ENCODE results near the gene STARD3NL.
"Not testable (repeated sequence)": the region's sequence is repeated elsewhere in the genome, so short reads cannot be mapped to it uniquely, and the experiment has no call there.

STARD3NL gene

DNA sequence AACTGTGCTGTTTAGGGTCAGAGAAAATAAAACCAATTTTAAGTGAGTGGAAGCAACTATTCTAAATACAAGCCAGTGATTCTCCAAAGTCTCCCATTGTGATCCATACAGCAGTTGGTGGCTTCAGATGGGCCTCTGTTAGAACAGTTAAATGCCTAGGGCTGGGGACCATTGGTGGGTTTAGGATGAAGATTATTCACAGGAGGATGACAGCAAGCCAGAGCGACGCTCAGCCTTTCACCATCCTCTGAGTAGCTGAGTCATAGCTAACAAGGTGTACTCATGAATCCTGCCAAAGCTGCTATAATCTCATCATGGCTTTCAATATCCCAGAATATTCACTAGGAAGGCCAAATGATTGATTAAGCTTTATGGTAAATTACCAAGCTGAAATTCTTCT, 39.6 kb downstream of the STARD3NL start:
- no peak overlapping the region for H3K27ac ChIP-seq

GRCh38 chr7:38220452-38220851, 42.4 kb downstream of the STARD3NL start:
- DNase-seq (ENCODE audit: low read depth, low spot score) = no peak
- no peak overlapping the region for H3K27ac ChIP-seq

More for the DNA sequence above, 39.6 kb downstream of the STARD3NL start:
- no peak for DNase-seq (ENCODE audit: low read depth, low spot score)

- no peak overlapping the region for H3K27ac ChIP-seq
- DNase-seq (ENCODE audit: low read depth, low spot score) = no peak
These were observed 44.5 kb downstream of the STARD3NL start for GRCh38 chr7:38222481-38223096.

GRCh38 chr7:38223306-38223705, 45.3 kb downstream of the STARD3NL start:
- H3K27ac ChIP-seq = no peak overlapping the region
- DNase-seq (ENCODE audit: low read depth, low spot score) = no peak

DNA sequence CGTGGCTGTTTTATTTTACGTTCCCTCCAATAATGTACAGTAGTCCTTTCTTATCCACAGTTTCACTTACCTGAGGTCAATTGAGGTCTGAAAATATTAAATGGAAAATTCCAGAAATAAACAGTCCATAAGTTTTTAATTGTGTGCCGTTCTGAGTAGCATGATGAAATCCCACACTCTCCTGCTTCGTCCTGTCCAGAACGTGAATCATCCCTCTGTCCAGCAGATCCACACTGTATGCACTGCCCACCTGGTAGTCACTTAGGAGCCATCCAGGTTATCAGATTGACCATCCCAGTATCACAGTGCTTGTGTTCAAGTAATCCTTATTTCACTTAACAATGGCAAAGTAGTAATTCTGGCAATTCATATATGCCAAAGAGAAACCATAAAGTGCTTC, 46.3 kb downstream of the STARD3NL start:
- no peak for DNase-seq (ENCODE audit: low read depth, low spot score)
- H3K27ac ChIP-seq = no peak overlapping the region

DNA sequence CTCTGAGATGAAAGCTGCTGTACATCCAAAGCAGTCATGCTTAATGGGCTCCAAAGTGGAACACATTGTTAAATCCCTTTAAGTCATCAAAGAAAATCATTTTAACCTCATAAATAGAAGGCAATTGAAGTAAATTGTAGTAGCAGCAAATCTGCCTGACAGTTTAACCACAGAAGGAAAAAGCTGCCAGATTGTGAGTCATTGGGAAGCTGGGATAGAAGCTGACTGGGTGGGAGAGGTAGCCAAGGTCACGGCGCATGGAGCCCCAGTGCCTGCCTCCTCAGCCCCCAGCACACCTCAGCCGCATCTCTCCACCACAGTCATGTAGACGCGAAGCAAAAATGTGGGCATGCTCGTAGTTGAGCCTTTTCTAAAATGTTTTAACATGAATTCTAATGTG, 51.3 kb downstream of the STARD3NL start:
- no peak for DNase-seq (ENCODE audit: low read depth, low spot score)
- H3K27ac ChIP-seq = no peak overlapping the region

GRCh38 chr7:38229884-38230642, 52.0 kb downstream of the STARD3NL start:
- DNase-seq (ENCODE audit: low read depth, low spot score) = no peak
- no peak overlapping the region for H3K27ac ChIP-seq

DNA sequence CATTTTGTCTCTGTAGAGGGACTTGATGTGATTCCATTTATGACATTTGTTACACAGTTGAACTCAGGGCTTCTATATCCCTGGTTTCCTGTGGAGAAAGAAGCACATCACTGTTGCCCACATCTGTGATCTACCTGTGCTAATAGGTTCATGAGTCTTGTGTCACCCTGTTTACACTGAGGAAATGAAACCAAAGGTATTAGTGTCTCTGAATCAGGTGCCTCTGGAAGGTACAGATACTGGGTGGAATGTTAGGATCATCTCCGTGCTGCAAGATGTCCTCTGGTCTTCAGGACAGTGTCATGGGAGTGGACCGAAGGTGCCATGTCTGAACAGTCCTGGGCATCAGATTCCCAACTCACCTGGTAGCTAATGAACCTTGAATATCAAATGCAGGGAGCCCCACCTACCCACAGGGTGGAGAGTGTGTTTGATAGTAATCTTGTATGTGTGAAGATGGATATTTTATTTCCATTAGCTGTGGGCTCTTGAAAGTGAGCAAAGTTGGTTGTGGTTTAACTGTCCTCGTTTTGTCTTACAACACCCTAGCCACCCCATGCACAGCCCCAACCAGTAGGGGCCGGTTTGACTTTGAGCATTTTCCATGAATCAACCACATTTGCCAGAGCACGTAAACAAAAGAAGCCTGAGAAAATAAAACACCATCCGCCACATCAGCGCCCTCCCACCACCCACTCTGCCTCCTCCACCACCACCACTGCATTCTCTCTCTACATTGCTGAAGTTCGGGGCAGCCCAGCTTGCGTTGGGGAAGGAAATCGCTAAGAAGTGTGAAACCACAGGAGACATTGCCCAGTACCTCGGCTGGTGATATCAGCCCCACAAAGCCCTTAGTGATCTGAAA, 54.7 kb downstream of the STARD3NL start:
- H3K27ac ChIP-seq = no peak overlapping the region
- no peak for DNase-seq (ENCODE audit: low read depth, low spot score)

DNA sequence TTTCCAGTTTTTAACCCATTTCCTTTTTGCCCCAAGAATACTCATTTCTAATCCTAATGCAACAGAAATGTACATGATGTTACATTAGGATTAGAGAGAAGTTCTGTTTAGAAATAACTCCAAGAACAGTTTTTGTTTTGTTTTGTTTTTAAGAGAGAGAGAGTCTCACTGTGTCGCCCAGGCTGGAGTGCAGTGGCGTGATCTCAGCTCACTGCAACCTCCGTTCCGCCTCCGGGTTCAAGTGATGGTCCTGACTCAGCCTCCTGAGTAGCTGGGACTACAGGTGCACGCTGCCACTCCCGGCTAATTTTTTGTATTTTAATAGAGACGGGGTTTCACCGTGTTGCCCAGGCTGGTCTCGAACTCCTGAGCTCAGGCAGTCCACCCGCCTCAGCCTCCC, 56.7 kb downstream of the STARD3NL start:
- DNase-seq (ENCODE audit: low read depth, low spot score); H3K27ac ChIP-seq: not testable (repeated sequence)

- H3K27ac ChIP-seq = no peak overlapping the region
- no peak for DNase-seq (ENCODE audit: low read depth, low spot score)
These were observed 57.6 kb downstream of the STARD3NL start for GRCh38 chr7:38235606-38236005.

DNA sequence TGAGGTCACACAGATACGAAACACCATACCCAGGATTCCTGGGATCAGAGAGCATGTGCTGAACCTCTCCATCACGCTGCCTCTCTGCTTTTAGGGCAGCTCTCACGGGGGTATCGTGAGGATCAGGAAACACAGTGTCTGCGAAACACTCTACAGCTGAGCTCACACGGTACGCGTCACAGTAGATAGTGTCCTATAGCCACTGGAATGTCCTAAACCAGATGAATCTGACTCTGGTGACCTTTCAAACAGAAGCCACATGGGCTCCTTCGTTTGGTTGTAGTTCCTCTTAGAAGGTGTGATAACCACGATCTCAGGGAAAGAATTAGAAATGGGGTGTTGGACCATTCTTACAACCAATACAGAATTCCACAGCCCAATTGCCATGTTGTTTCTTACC, 61.1 kb downstream of the STARD3NL start:
- not testable (repeated sequence) for DNase-seq (ENCODE audit: low read depth, low spot score); H3K27ac ChIP-seq

GRCh38 chr7:38241071-38241470, 63.0 kb downstream of the STARD3NL start:
- DNase-seq (ENCODE audit: low read depth, low spot score) = no peak
- H3K27ac ChIP-seq = no peak overlapping the region

GRCh38 chr7:38242814-38243213, 64.8 kb downstream of the STARD3NL start:
- no peak for DNase-seq (ENCODE audit: low read depth, low spot score)
- no peak overlapping the region for H3K27ac ChIP-seq

DNA sequence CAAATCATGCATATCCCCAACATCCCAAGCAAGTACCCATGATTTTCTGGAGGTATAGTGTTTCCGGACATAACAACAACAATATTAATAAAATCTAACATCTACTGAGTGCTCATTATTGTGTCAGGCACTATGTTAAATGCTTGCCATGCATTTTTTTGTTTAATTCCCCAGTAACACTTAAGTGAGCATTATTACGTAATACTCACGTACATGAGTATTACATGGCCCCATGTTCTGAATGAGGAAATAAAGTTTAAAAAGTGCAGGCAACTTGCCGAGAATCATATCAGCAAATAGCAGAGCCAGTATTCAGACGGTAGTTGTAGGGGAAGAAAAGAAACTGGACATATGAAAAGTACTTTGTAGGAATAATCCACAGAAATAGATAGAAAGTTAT, 65.3 kb downstream of the STARD3NL start:
- DNase-seq (ENCODE audit: low read depth, low spot score); H3K27ac ChIP-seq: not testable (repeated sequence)

- no peak overlapping the region for H3K27ac ChIP-seq
- no peak for DNase-seq (ENCODE audit: low read depth, low spot score)
These were observed 66.5 kb downstream of the STARD3NL start for GRCh38 chr7:38244516-38244915.

DNA sequence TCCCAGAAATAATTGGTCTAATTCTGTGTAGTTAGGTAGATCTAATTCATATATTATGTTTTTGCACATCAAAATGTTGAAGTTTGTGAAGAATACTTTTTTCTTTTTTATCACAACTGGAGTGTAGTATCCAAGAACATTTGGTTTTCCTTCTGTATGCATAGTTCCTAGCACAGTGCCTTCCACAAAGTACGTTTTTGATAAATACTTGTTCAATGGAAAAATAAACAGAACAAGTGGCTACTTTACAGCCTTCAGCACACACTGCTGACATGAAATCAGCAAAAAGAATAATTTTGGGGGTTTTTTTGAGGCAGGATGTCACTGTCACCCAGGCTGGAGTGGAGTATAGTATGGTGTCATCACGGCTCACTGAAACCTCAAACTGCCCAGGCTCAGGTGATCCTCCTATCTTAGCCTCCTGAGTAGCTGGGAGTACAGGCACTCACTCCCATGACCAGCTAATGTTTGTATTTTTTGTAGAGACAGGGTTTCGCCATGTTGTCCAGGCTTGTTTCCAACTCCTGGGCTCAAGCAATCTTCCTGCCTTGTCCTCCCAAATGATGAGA, 67.4 kb downstream of the STARD3NL start:
- no peak overlapping the region for H3K27ac ChIP-seq
- DNase-seq (ENCODE audit: low read depth, low spot score) = no peak

- no peak overlapping the region for H3K27ac ChIP-seq
- no peak for DNase-seq (ENCODE audit: low read depth, low spot score)
These were observed 70.1 kb downstream of the STARD3NL start for GRCh38 chr7:38248069-38248567.

DNA sequence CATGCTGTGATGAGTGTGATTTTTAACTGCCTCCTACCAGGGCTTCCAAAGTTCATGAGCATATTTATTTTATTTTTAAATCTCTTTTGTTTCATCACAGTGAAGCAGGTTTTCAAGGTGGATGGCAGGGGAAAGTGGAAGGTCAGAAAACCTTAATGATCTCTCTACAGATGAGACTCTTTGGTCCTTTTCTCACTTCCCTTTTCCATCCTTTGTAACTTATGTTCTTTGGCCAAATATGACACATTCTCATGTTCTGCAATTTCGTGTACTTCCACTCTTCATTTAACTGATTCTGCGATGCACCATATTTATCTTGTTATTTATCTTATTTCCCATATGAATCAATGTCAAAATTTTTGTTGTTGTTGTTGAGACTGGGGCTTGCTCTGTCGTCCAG, 71.8 kb downstream of the STARD3NL start:
- not testable (repeated sequence) for H3K27ac ChIP-seq; DNase-seq (ENCODE audit: low read depth, low spot score)

- H3K27ac ChIP-seq = no peak overlapping the region
- no peak for DNase-seq (ENCODE audit: low read depth, low spot score)
These were observed 79.3 kb downstream of the STARD3NL start for GRCh38 chr7:38257350-38257677.

DNA sequence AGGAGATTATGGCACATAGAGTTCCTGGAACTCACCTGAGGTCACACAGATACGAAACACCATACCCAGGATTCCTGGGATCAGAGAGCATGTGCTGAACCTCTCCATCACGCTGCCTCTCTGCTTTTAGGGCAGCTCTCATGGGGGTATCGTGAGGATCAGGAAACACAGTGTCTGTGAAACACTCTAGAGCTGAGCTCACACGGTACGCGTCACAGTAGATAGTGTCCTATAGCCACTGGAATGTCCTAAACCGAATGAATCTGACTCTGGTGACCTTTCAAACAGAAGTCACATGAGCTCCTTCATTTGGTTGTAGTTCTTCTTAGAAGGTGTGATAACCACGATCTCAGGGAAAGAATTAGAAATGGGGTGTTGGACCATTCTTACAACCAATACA, 81.1 kb downstream of the STARD3NL start:
- not testable (repeated sequence) for DNase-seq (ENCODE audit: low read depth, low spot score); H3K27ac ChIP-seq

DNA sequence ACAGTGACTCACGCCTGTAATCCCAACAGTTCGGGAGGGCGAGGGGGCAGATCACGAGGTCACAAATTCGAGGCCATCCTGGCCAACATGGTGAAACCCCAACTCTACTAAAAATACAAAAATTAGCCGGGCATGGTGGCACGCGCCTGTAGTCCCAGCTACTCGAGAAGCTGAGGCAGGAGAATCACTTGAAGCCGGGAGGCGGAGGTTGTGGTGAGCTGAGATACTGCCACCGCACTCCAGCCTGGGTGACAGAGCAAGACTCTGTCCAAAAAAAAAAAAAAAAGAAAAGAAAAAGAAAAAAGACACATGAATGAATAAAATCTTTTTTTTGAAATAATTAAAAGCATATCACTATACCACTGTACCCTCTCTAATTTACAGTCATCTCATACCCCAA, 83.6 kb downstream of the STARD3NL start:
- DNase-seq (ENCODE audit: low read depth, low spot score); H3K27ac ChIP-seq: not testable (repeated sequence)
